HG03060 (cell line): ENCODE measurements around the gene TBC1D5.

Experiments
- ATAC-seq: cut with Tn5 transposase; IDR thresholded peaks from one replicate; pipeline ENCODE4 v1.9.1; 2021; ENCODE audit warnings: low read depth, moderate number of reproducible peaks; ENCODE audit not compliant: unreplicated experiment

The TBC1D5 gene

DNA sequence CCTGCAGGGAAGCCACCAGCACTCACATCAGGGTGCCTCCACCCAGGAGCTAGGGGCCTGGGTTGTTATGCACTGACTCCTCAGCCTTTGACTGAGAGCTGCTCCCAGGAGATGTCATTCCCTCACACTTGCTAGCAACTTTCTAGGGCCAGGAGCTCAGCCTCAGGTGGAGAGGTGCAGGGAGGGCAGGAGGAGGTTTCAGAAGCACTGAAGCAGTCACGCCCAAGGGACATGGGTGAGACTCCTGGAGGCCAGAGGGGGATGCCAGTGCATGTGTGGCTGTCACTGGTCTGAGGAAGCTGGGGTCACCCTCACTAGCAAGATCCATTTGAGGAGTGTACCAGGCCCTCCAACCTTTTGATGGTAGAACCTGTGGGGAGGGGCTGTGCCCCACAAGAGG, 586.5 kb downstream of the TBC1D5 start:
- no peak for ATAC-seq

DNA sequence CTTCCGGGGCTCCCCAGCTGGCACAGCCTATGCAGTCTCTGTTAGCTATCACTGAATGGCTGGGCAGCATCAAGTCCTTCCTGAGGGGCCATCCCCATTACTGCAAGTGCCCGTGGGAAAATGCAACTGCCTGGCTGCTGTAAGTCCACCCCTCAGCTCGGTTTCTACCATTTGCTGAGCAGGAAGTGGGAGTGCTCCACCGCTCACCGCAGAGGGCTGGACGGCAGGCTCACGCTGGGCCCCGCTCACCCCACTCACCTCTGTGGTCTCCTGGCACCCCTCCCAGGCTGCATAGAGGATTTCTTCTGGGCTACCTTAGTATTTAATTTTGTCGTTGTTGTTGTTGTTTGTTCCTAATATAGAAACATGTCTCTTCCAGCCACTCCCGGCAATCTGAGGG, 587.5 kb downstream of the TBC1D5 start:
- no peak for ATAC-seq

DNA sequence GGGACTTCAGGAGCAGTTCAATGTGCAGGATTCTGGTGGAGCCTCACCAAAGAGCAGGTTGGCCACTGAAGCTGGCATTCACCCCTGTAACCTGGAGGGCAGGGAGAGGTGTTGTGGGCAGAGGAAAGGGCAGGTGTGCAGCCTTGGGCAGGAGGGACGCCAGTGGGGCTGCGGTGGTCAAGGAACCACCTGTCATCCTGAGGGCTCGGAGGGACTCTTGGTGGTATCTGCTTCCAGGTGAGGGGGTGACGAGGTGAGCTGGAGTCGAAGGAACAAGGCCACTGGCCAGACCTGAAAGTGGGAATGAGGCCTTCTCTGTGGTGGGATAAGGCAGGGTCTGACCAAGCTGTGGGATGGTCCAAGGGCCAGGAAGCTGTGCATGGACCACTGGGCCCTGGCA, 588.2 kb downstream of the TBC1D5 start:
- no peak for ATAC-seq

DNA sequence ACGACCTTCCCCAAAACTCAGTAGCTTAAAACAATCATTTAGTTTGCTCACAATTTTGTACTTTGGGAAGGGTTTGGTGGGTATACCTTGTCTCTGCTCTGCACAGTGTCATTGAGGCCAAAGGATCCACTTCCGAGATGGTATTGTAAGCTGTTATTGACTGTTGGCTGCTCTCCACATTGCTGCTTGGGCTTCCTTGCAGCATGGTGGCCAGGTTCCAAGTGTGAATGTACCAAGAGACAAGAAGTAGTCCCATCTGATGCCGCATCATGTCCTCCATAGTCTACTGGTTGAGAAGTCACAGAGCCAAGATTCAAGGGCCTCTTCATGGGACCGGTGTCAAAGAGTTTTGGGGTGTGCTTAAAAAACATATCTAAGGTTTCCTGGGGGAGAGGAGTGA, 589.2 kb downstream of the TBC1D5 start:
- ATAC-seq: no peak

DNA sequence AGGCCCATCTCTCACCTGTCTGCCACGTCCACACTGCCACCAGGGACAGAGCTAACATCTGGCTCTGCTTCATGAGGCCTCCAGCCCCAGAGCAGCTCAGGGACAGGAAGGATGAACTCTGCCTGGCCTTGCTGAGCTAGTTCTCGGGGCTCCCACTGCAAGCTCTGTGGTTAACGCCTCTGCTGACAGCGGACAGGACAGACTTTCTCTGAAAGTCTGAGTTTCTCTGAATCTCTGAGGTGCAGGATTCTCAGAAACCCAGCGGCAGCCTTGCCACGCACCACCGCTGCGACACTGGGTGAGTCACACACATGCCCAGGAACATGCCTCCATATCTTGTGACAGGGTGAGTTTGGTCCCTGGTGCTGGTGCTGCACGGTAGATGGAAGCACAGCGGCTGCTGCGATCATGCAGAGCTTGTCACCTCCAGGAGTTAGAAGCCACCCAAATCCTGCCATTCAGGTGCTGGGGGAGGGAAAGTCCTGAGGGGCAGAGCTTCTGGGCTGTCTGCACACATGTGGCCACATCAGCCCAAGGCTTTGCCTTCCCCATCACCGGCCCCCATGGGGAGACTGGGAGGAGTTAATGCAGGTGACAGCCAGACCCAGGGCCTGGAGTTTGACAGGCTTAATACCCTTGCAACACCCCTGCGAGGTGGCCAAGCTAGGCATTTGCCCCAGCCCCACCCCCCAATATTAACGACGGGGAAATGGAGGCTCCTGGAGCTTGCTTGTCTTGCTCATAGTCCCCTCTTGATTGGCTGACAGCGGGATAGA, 590.6 kb downstream of the TBC1D5 start:
- peak; percentile 95 for ATAC-seq

DNA sequence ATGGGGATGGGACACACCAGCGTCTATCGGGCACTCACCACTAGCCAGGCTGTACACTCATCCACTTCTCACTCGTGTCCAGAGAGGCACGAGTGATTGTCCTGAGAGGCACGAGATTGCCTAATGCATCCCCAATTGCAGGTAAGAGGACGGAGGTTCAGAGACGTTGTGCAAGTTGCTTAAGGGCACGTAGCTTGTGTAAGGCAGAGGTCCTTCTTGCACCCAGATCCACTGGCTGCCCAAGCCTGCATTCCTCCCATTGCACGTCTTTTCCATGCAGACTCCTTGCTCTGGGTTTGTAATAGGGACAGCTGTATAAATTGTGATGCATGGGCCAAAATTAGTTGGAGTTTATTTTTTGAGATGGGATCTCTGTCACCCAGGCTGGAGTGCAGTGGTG, 593.4 kb downstream of the TBC1D5 start:
- ATAC-seq: no peak

DNA sequence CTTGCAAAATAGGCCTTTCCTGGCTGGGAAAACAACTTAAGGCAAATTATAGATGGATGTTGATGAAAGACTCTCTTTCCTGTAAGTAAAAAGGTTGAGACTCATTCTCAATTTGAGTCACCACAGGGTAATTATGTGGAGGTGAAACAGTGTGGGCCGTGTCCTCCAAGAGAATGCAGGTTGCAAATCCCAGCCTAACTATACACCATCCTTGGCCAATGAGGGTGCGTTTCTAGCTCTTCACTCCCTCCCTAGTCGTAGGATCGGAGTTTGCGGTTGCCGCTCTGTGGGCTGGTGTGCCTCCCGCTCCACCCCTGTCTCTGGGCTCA, 597.8 kb downstream of the TBC1D5 start:
- no peak for ATAC-seq

DNA sequence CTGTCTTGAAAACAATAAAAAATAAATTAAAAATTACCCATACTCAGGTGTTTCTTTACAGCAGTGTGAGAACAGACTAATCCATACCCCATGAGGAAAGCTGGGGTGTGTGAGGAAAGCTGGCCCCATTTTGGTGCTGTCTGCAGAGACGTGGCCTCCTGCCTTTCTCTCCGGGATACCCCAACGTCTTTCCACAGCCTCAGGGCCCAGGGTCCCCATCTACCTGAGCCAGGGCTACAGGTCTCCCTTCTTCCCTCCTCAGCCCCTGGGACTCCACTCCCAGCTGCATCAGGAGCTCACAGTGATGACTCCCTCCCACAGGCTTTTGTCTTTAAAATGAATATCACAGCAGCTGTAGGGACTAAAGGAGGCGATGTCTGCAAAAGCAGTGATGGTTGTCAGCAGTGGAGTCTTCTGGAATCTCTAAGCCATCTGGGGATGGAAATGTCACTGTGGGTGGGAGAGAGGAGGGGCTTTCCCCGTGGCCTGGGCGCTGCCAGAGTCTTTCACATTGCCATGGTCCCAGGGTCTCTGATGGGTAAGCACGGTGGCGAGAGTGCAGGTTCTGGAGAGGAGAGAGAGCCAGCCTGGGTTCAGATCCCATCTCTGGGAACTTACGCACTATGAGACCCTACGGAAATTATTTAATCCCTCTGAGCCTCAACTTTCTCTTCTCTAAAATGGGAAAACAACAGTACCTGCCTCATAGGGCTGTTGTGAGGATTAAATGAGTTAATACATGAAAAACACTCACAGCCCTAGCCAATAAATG, 598.4 kb downstream of the TBC1D5 start:
- no peak for ATAC-seq

DNA sequence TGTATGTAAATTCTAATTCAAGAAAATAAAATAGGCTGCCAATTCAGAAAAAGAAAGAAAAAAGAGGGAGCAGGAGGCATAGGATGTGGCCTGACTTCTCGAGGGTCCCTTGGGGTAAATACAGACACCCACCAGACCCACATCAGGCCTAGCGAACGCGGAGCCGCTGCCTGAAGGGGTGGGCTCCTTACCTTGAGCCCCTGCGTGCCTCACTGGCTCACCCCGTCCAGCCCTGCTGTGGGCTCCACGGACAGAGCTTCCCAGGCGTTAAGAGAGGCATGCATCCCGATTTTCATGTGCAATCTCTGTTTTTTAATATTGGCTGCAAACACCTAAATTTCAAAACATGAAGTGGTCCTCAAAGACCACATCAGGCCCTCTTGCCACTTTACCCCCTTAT, 599.9 kb downstream of the TBC1D5 start:
- no peak for ATAC-seq

DNA sequence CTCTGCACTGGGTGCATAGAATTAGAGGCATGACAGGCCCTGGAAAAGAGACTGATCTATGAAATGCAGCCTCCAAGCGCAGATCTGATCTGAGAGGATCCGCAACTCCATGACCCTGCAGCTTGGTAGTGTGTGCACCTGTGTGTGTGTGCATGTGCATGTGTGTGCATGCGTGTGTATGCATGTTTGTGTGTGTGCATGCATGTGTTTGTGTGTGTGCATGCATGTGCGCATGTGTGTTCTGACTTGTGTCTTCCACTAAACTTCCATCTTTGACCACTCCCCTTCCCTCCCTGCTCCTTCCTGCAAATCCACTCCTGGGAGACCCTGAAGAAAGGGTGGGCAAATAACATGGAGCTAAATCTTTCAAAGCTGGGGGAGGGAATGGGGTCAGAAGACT, 600.7 kb downstream of the TBC1D5 start:
- no peak for ATAC-seq

DNA sequence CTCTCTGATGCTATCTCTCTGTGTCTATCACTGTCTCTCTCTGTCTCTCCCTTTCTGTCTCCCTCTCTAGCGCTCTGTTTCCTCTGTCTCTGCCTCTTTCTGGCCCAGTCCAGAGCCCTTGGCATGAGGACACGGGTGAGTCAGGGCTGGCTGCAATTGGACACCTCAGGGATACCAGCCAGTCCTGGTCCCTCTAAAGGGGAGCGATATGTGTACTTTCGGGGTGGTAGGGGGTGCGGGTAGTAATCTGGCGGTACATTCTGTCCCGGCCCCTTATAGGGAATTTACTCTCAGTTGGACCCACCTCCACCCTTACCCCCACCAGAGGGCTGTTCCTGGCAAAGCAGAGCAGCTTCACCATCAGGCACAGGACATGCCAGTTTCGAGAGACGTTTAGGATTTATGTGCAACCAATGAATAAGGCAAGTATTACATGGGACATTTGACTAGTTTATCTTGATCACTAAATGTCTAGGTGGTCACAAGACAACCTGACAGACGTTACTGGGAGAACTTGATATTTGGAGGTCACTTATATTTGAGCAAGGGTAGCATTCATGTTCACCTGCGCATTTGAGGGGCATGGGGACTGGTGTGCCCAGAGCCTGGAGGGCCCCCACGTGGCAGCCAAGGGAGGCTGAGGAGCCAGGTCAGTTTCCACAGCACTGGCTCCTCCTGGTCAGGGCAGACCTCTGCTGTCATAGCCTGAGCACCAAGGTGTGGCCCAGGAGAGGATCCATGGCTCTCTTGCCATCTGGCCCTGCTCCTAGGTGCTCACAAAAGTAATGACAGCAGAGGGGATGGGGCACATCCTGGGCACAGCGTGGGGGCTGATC, 601.5 kb downstream of the TBC1D5 start:
- no peak for ATAC-seq

DNA sequence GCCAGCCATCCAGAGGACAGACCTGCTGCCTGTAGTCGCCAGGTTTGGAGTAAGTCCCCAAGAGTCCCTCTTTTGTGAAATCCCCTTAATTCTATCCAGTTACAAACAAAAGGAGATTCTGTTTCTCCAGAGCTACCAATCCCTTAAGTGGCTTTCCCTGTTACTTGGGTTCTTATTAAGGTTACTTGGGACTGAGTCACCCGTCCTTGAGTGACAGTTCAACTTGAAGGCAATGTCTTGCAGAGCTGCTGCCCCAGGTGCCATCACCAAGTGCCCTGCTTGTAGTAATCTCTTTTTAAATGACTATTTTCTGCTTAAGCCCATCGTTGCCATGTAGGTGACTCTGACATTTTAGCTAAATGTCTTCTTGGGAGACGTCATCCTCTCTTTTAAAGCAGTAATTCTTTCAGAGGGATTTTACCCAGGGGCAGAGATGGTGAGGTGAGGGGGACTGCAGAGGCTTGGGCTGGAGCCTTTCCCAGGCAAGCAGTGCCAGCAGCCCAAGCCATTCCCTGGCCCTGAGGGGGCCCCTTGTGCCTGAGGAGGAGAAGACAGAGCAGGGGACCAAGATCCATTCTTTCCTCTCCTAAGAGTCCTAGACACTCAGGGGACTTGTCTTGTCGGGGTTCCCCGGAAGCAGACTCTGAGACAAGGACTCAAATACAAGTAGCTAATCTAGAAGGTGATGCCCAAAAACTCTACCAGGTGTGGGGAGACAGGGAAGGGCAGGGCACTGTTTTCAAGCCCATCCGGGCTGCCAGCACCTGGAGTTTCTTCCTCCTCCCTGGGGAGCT, 604.0 kb downstream of the TBC1D5 start:
- ATAC-seq: no peak

DNA sequence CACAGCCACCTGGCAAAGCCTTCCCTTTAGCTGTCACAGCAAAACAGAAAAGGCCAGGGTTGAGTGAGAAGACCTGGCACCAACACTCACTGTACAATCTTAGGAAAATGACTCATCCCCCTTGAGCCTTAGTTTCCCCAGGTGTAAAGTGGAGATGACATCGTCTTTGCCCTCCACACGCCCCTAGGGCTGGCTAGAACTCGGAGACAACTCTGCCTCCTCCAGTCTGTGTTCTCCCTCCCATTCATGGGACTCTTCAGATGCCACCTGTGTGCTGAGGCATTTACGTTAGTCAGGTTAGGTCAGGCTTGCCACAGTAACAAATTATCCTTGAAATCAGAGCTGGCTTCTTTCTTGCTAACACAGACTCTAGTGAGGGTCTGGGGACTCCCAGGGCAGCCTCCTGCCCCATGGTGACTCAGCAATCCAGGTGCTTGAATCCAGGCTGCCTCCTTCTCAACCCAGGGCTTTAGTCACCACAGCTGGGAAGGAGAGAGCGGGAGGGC, 605.1 kb downstream of the TBC1D5 start:
- ATAC-seq: no peak

DNA sequence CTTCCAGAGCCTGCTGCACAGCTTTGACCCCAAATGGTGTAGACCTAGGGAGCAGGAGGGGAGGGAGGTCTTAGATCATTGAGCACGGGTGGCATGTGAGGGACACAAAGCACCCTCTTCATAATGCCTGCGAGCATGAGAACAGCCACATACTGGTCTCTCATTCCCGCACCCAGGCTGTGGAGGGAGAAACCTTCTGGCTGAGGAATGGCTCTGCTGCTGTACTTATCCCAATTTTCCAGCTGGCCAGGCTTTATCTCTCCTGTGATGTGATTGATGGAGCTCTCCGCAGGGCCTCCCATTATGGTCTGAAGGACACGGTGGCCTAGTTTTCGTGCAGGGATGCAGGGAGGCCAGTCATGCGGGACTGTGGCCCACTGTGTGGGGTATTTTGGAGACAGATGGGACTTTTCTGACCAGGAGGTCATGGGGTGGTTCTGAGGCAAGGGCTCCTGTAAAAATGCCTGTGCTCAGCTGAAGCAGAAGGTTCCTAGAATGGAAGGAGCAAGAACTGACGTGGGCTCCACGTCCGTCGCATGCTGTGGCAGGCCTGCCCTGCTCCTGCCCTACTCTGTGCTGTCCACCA, 606.2 kb downstream of the TBC1D5 start:
- no peak for ATAC-seq

DNA sequence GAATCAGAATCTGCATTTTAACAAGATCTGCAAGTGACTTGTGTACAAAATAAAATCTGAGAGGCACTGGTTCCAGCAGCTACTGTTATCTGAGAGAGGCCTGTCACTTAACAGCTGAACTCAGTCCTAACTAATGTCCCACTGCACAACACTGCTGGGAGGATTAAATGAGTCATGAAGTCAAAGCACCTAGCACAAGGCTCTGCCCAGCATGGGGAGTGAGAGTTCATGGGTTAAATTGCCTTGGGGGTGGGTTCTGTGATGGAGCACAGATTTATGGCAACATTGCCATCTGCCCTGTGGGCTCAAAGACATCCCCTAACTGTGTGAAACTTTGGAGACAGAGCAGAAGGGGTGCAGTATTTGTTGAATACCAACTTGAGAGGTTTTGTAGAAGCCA, 606.7 kb downstream of the TBC1D5 start:
- no peak for ATAC-seq

DNA sequence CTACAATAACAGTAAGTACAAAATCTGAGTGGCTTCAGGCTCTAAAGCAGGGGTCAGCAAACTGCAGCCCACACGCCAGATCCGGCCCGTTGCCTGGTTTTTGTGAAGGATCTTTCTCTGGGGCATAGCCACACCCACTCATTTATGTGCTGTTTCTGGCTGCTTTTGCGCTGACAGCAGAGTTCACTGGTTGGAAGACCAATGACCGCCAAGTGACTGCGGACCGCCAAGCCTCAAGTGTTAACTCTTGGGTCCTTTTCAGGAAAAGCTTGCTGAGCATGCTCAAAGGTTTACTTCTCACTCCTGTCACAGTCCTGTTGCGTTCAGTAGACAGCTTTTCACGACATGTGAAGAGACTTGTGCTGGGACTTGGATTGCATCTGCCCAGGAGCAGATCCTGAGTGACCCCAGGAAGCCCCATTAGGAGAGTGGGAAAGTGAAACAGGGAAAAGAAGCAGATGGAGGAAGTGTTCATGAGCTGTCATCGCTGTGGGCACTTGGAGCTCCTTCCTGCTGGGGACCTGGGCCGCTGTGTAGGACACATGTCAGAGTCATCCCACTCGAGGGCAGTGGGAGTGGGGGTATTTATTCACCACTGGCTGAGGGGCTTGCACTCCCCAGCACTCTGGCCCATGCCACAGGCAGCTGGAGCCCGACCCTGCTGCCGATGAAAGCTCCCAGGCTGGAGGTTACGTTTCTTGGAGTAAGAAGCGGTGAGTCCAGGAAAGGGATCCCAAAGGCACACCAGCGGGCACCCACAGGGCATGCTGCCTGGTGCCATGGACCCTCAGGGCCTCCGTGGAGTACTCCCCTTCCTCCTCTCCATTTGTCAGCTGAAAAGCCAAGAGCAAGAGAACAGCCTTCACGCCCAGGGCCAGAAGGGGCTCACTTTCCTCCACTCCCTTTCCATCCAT, 608.5 kb downstream of the TBC1D5 start:
- no peak for ATAC-seq

DNA sequence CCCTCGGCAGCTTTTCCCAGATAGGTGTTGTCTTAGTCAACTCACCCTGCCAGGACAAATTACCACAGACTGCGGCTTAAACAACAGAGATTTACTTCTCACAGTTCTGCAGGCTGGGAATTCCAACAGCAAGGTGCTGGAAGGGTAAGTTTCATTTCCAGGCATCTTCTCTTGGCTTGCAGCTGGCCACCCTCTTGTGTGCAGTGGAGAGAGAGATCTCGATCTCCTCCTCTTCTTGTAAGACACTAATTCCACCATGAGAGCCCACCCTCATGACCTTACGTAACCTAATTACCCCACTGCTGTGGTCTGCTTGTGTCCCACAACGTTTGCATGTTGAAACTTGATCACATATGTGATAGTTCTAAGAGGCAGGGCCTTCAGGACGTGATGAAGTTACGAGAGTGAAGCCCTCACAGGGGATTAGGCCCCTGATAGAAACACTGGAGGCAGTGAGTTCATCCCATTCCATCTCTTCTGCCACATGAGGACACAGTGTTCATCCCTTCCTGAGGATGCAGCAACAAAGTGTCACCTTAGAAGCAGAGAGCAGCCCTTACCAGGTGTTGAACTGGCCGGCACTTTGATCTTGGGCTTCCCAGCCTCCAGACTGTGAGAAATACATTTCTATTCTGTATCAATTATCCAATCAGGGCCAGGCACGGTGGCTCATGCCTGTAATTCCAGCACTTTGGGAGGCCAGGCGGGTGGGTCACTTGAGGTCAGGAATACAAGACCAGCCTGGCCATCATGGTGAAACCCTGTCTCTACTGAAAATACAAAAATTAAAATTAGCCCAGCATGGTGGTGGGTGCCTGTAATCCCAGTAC, 609.9 kb downstream of the TBC1D5 start:
- no peak for ATAC-seq

DNA sequence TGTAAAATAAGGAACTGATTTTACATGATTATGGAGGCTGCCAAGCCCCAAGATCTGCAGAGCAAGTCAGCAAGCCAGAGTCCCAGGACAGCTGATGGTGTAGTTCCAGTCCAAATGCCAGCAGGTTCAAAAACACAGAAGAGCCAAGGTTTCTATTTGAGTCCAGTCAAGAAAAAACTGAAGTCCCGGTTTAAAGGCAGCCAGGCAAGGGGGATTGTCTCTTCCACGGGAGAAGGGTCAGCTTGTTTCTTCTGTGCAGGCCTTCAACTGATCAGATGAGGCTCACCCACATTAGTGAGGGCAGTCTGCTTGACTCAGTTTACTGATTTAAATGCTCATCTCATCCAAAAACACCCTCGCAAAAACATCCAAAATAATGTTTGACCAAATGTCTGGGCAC, 611.5 kb downstream of the TBC1D5 start:
- ATAC-seq: no peak
